Measurements from ENCODE around the gene CD27.
A peak's percentile ranks its signal among the peaks of the same experiment; 100 is the strongest.

CD27 gene

DNA sequence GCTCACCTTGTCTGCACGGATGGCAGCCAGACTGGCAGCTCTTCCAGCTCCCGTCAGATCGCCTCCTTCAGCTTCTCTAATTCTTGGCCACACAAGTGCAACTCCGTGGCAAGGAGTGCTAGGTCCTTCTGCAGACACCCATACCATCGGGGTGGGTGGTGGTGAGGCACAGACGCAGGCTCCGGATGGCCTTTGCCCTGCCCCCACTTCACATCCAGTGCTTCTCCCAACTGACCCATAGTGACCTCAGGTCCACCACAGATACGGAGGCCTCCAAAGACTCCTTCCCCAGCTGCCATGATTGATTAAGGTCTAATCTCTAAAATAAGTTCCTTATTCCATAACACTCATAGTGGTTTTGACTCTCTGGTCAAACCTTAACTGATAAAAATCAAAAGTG, 19.9 kb upstream of the CD27 start:
- H3K36me3 ChIP-seq (ENCODE audit: control insufficient read depth in 2 of 2, insufficient read depth in 1 of 2, low read length in 2 of 2): no peaks in the 10 kb centered on the region
- no peak overlapping the region for H3K27ac ChIP-seq (ENCODE audit: extremely low read depth, low read depth, low read length)
- POLR2A ChIA-PET: interaction anchor here (1.0 to 1.3 kb wide), 2 partner anchors 39 to 109 kb away, joined by 3 to 4 read pairs; partner anchors contain the start of gene GAPDH
- H3K4me3 ChIP-seq (ENCODE audit: low read depth, low read length): no peak overlapping the region
- no peaks in the 10 kb centered on the region for H3K4me1 ChIP-seq (ENCODE audit: control insufficient read depth, insufficient read depth, low read length)
- TF ChIP-seq, protein P1, sequence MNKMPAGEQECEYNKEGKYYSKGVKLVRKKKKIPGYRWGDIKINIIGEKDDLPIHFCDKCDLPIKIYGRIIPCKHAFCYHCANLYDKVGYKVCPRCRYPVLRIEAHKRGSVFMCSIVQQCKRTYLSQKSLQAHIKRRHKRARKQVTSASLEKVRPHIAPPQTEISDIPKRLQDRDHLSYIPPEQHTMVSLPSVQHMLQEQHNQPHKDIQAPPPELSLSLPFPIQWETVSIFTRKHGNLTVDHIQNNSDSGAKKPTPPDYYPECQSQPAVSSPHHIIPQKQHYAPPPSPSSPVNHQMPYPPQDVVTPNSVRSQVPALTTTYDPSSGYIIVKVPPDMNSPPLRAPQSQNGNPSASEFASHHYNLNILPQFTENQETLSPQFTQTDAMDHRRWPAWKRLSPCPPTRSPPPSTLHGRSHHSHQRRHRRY (tag by site-specific recombination; IDR thresholded peaks at IDR 0.05): no peak
- TF ChIP-seq ZNF600 (tag by site-specific recombination; IDR thresholded peaks at IDR 0.05): 0 out of 2 replicates have a peak, but pooled peaks have one; percentile 17
- H3K9me3 ChIP-seq (ENCODE audit: control insufficient read depth, insufficient read depth, low read depth, low read length): no peaks in the 10 kb centered on the region
- CTCF ChIA-PET: interaction anchor here (0.6 to 5.6 kb wide), 9 partner anchors 9 to 409 kb away, joined by 3 to 73 read pairs (median 6); no protein-coding TSS in a partner anchor

DNA sequence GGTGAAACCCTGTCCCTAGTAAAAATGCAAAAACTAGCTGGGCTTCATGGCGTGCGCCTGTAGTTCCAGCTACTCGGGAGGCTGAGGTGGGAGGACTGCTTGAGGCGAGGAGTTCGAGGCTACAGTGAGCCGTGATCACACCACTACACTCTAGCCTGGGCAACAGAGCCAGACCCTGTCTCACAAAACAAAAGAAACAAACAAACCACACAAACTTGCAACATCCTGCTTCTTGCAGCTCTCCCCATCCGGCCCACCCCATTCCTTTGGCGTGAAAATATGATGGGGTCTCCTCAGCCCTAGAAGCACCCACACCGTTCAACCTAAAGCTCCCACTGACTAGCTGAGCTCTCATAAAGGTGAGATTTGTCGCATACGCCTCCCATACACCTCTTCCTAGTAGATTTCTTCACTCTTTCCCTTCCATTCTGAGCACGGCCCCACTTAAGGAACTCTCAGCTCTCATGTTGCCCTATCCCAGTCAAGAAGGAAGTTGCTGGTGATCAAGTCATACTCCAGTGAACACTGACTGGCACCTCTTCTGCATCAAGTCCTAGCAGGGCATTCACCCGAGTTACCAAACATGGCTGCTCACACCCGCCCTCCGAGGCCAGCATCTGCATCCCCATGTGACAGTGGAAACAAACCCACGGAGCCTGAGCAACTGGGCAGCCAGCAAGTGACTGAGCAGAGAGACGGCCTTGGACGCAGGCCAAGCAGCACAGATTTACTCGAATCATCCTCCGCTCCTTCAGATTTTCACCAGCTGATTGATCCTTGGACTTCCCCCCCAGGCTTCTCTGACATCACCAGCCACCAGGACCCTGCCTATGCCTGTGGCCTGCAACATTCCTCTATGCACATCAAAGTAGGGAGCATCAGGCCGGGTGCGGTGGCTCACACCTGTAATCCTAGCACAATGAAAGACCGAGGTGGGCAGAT, 18.9 kb upstream of the CD27 start:
- Histone ChIP-seq H3K4me3 (ENCODE audit: low read depth, low read length) (no peak overlapping the region), H3K27ac (ENCODE audit: extremely low read depth, low read depth, low read length) (no peak overlapping the region), H3K4me1 (ENCODE audit: control insufficient read depth, insufficient read depth, low read length) (0 out of 2 replicates have a peak, but pooled peaks cover 4% of the 10 kb centered on the region), H3K9me3 (ENCODE audit: control insufficient read depth, insufficient read depth, low read depth, low read length) (no peaks in the 10 kb centered on the region), H3K36me3 (ENCODE audit: control insufficient read depth in 2 of 2, insufficient read depth in 1 of 2, low read length in 2 of 2) (no peaks in the 10 kb centered on the region)
- ChIA-PET CTCF (interaction anchor here (0.5 to 5.6 kb wide), 6 partner anchors 40 to 453 kb away, joined by 3 to 73 read pairs (median 3); no protein-coding TSS in a partner anchor), POLR2A (interaction anchor here (1.1 to 1.4 kb wide), 2 partner anchors 105 to 108 kb away, joined by 3 to 6 read pairs; partner anchors contain the start of gene GAPDH)
- 0 out of 2 replicates have a peak, but pooled peaks have one; percentile 39 for TF ChIP-seq ZNF121 (tag by site-specific recombination; IDR thresholded peaks at IDR 0.05)
- TF ChIP-seq, protein P2, sequence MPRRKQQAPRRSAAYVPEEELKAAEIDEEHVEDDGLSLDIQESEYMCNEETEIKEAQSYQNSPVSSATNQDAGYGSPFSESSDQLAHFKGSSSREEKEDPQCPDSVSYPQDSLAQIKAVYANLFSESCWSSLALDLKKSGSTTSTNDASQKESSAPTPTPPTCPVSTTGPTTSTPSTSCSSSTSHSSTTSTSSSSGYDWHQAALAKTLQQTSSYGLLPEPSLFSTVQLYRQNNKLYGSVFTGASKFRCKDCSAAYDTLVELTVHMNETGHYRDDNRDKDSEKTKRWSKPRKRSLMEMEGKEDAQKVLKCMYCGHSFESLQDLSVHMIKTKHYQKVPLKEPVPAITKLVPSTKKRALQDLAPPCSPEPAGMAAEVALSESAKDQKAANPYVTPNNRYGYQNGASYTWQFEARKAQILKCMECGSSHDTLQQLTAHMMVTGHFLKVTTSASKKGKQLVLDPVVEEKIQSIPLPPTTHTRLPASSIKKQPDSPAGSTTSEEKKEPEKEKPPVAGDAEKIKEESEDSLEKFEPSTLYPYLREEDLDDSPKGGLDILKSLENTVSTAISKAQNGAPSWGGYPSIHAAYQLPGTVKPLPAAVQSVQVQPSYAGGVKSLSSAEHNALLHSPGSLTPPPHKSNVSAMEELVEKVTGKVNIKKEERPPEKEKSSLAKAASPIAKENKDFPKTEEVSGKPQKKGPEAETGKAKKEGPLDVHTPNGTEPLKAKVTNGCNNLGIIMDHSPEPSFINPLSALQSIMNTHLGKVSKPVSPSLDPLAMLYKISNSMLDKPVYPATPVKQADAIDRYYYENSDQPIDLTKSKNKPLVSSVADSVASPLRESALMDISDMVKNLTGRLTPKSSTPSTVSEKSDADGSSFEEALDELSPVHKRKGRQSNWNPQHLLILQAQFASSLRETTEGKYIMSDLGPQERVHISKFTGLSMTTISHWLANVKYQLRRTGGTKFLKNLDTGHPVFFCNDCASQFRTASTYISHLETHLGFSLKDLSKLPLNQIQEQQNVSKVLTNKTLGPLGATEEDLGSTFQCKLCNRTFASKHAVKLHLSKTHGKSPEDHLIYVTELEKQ (tag by site-specific recombination; IDR thresholded peaks at IDR 0.05; ENCODE audit: borderline replicate concordance): no peak

DNA sequence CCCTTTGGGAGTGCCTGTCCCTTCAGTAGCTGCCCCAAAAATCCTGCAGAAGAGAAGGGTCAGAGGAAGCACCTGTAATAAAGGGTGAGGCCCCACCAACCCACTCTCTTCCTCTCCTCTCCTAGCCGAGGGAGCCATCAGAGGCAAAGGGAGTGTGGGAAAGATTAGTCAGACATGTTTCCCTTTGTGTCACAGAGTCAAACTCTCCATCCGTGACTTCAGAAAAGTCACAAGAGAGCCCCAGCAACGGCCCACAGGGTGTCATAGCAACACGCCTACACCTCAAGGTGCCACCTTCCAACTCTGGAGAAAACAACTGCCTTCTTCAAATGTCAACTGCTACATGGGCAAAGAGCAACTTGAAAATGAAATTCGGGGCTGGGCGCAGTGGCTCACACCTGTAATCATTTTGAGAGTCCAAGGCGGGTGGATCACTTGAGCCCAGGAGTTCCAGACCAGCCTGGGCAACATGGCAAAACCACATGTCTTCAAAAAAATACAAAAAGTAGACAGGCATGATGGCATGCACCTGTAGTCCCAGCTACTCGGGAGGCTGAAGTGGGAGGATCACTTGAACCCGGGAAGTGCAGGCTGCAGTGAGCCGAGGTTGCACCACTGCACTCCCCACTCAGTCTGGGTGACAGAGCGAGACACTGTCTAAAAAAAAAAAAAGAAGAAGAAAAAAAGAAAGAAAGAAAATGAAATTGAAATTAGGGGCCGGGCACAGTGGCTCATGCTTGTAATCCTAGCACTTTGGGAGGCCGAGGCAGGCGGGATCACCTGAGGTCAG, 17.7 kb upstream of the CD27 start:
- H3K27ac ChIP-seq (ENCODE audit: extremely low read depth, low read depth, low read length): no peak overlapping the region
- POLR2A ChIA-PET: interaction anchor here (0.7 kb wide), 1 partner anchor 636 kb away, joined by 3 read pairs; no protein-coding TSS in a partner anchor
- 0 out of 2 replicates have a peak, but pooled peaks cover 4% of the 10 kb centered on the region for H3K4me1 ChIP-seq (ENCODE audit: control insufficient read depth, insufficient read depth, low read length)
- no peaks in the 10 kb centered on the region for H3K9me3 ChIP-seq (ENCODE audit: control insufficient read depth, insufficient read depth, low read depth, low read length)
- no peaks in the 10 kb centered on the region for H3K36me3 ChIP-seq (ENCODE audit: control insufficient read depth in 2 of 2, insufficient read depth in 1 of 2, low read length in 2 of 2)
- H3K4me3 ChIP-seq (ENCODE audit: low read depth, low read length): no peak overlapping the region
- CTCF ChIA-PET: interaction anchor here (0.7 to 5.6 kb wide), 5 partner anchors 35 to 261 kb away, joined by 3 to 73 read pairs (median 7); no protein-coding TSS in a partner anchor
- TF ChIP-seq KLF10 (tag by site-specific recombination; IDR thresholded peaks at IDR 0.05) (no peak), MYNN (tag by site-specific recombination; IDR thresholded peaks at IDR 0.05; ENCODE audit: borderline replicate concordance) (0 out of 2 replicates have a peak, but pooled peaks have one; percentile 56), ZFHX2 (tag by site-specific recombination; conservative IDR thresholded peaks at IDR 0.05) (peak; percentile 69)
- TF ChIP-seq, protein P3, sequence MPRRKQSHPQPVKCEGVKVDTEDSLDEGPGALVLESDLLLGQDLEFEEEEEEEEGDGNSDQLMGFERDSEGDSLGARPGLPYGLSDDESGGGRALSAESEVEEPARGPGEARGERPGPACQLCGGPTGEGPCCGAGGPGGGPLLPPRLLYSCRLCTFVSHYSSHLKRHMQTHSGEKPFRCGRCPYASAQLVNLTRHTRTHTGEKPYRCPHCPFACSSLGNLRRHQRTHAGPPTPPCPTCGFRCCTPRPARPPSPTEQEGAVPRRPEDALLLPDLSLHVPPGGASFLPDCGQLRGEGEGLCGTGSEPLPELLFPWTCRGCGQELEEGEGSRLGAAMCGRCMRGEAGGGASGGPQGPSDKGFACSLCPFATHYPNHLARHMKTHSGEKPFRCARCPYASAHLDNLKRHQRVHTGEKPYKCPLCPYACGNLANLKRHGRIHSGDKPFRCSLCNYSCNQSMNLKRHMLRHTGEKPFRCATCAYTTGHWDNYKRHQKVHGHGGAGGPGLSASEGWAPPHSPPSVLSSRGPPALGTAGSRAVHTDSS (tag by site-specific recombination; IDR thresholded peaks at IDR 0.05): no peak
